ENCODE results near the gene IL21R.

Gene IL21R

GRCh38 chr16:27492588-27492979, 90.6 kb downstream of the IL21R start:
- Histone ChIP-seq H3K27ac (no peak overlapping the region), H3K4me3 (no peak overlapping the region)
- no peak for TF ChIP-seq CTCF (IDR thresholded peaks at IDR 0.05)
- DNase-seq (ENCODE audit: low spot score) = no peak

- Histone ChIP-seq H3K4me3 (no peak overlapping the region), H3K27ac (no peak overlapping the region)
- TF ChIP-seq CTCF (IDR thresholded peaks at IDR 0.05) = no peak
- DNase-seq (ENCODE audit: low spot score) = no peak
These were observed 93.2 kb downstream of the IL21R start for GRCh38 chr16:27495191-27495590.

- Histone ChIP-seq H3K27ac (no peak overlapping the region), H3K4me3 (no peak overlapping the region)
- no peak for TF ChIP-seq CTCF (IDR thresholded peaks at IDR 0.05)
- no peak for DNase-seq (ENCODE audit: low spot score)
These were observed 96.3 kb downstream of the IL21R start for GRCh38 chr16:27498031-27498825.

- no peak for DNase-seq (ENCODE audit: low spot score)
- Histone ChIP-seq H3K27ac (no peak overlapping the region), H3K4me3 (no peak overlapping the region)
- no peak for TF ChIP-seq CTCF (IDR thresholded peaks at IDR 0.05)
These were observed 97.1 kb downstream of the IL21R start for GRCh38 chr16:27498916-27499658.

GRCh38 chr16:27499659-27500055, 97.7 kb downstream of the IL21R start:
- H3K27ac ChIP-seq = no peak overlapping the region
- TF ChIP-seq CTCF (IDR thresholded peaks at IDR 0.05) = no peak
- DNase-seq (ENCODE audit: low spot score) = no peak
- no peak overlapping the region for H3K4me3 ChIP-seq

- DNase-seq (ENCODE audit: low spot score) = no peak
- no peak overlapping the region for H3K4me3 ChIP-seq
- no peak for TF ChIP-seq CTCF (IDR thresholded peaks at IDR 0.05)
- H3K27ac ChIP-seq = no peak overlapping the region
These were observed 98.8 kb downstream of the IL21R start for GRCh38 chr16:27500801-27501200.
